Mesenchymal stem cell (in vitro differentiated cells and primary cell): ENCODE measurements around the gene OR6S1.

Experiments
- DNase-seq: peaks from one replicate; pipeline ENCODE4 v3.0.0-alpha.2; 2013
- H2AFZ ChIP-seq: one replicate; pipeline ENCODE4 v1.6.1; 2013; ENCODE audit warnings: low read depth, mild to moderate bottlenecking, control low read depth, inconsistent platforms, low read length, moderate library complexity
- H2AK5ac ChIP-seq: 2 replicates; pipeline ENCODE4 v1.6.1; 2013; ENCODE audit warnings: low read length, moderate library complexity, mild to moderate bottlenecking, inconsistent platforms; ENCODE audit not compliant: severe bottlenecking
- H2BK120ac ChIP-seq: one replicate; pipeline ENCODE4 v1.6.1; 2013; ENCODE audit warnings: low read depth, mild to moderate bottlenecking, inconsistent platforms, low read length, moderate library complexity
- H2BK12ac ChIP-seq, 2 experiments: one replicate each; pipeline ENCODE4 v1.6.1; 2013; ENCODE audit warnings: inconsistent platforms in 2 of 2, low read length in 2 of 2, mild to moderate bottlenecking in 2 of 2, moderate library complexity in 2 of 2, control low read depth in 1 of 2
- H2BK15ac ChIP-seq: one replicate; pipeline ENCODE4 v1.6.1; 2013; ENCODE audit warnings: mild to moderate bottlenecking, low read depth, inconsistent platforms; ENCODE audit not compliant: poor library complexity, severe bottlenecking
- H2BK5ac ChIP-seq: 2 replicates; pipeline ENCODE4 v1.6.1; 2013; ENCODE audit warnings: low read depth, mild to moderate bottlenecking, low read length, control low read depth, inconsistent platforms; ENCODE audit not compliant: poor library complexity, severe bottlenecking
- H3K14ac ChIP-seq, 2 experiments: one replicate each; pipeline ENCODE4 v1.6.1; 2013; ENCODE audit warnings: inconsistent platforms in 2 of 2, low read length in 2 of 2, control low read depth in 1 of 2, mild to moderate bottlenecking in 1 of 2, moderate library complexity in 1 of 2
- H3K18ac ChIP-seq, 2 experiments: one replicate each; pipeline ENCODE4 v1.6.1; 2013; ENCODE audit warnings: inconsistent platforms in 2 of 2, low read length in 2 of 2, control low read depth in 1 of 2, low read depth in 1 of 2, mild to moderate bottlenecking in 1 of 2
- H3K23ac ChIP-seq, 2 experiments: one replicate each; pipeline ENCODE4 v1.6.1; 2013; ENCODE audit warnings: inconsistent platforms in 2 of 2, low read length in 2 of 2, mild to moderate bottlenecking in 2 of 2, moderate library complexity in 2 of 2, control low read depth in 1 of 2
- H3K27ac ChIP-seq: 2 replicates; pipeline ENCODE4 v1.5.1; 2013; ENCODE audit warnings: mild to moderate bottlenecking, moderate library complexity, low read length, control low read depth, inconsistent platforms; ENCODE audit not compliant: poor library complexity, severe bottlenecking
- H3K27me3 ChIP-seq, 2 experiments: 2 replicates each; pipeline versions ENCODE4 v1.6.1 to v1.7.0; 2013; ENCODE audit warnings: low read length in 2 of 2, mild to moderate bottlenecking in 2 of 2, moderate library complexity in 2 of 2, control low read depth in 1 of 2, inconsistent platforms in 1 of 2; ENCODE audit not compliant: control insufficient read depth in 1 of 2, insufficient read depth in 1 of 2
- H3K36me3 ChIP-seq, 2 experiments: 2 replicates each; pipeline versions ENCODE4 v1.6.1 to v1.7.0; 2013; ENCODE audit warnings: low read length in 2 of 2, control low read depth in 1 of 2, inconsistent platforms in 1 of 2, low read depth in 1 of 2, mild to moderate bottlenecking in 1 of 2; ENCODE audit not compliant: insufficient read depth in 2 of 2, control insufficient read depth in 1 of 2
- H3K4ac ChIP-seq, 2 experiments: one replicate each; pipeline ENCODE4 v1.6.1; 2013; ENCODE audit warnings: inconsistent platforms in 2 of 2, low read length in 2 of 2, mild to moderate bottlenecking in 2 of 2, moderate library complexity in 2 of 2, control low read depth in 1 of 2, low read depth in 1 of 2
- H3K4me1 ChIP-seq: 2 replicates; pipeline ENCODE4 v1.6.1; 2013; ENCODE audit warnings: low read depth, low read length, control low read depth; ENCODE audit not compliant: control insufficient read depth, insufficient read depth
- H3K4me2 ChIP-seq: 2 replicates; pipeline ENCODE4 v1.6.1; 2013; ENCODE audit warnings: low read length, mild to moderate bottlenecking, inconsistent platforms; ENCODE audit not compliant: poor library complexity, severe bottlenecking
- H3K4me3 ChIP-seq, 2 experiments: 2 replicates each; pipeline versions ENCODE4 v1.5.1 to v1.7.0; 2013; ENCODE audit warnings: low read length in 2 of 2, mild to moderate bottlenecking in 2 of 2, control low read depth in 1 of 2, low read depth in 1 of 2; ENCODE audit not compliant: insufficient read depth in 1 of 2
- H3K79me1 ChIP-seq: replicated peaks from 2 replicates; pipeline ENCODE4 v1.6.1; 2013; ENCODE audit warnings: mild to moderate bottlenecking, control low read depth, low read length, inconsistent platforms; ENCODE audit not compliant: poor library complexity, severe bottlenecking
- H3K9ac ChIP-seq: 2 replicates; pipeline ENCODE4 v1.7.0; 2013; ENCODE audit warnings: mild to moderate bottlenecking, low read length, moderate library complexity
- H3K9me3 ChIP-seq: 2 replicates; pipeline ENCODE4 v1.7.0; 2013; ENCODE audit warnings: mild to moderate bottlenecking, low read length; ENCODE audit not compliant: control insufficient read depth
- H4K8ac ChIP-seq: one replicate; pipeline ENCODE4 v1.6.1; 2013; ENCODE audit warnings: inconsistent platforms, mild to moderate bottlenecking, low read length, moderate library complexity
- H4K91ac ChIP-seq: one replicate; pipeline ENCODE4 v1.6.1; 2013; ENCODE audit warnings: mild to moderate bottlenecking, low read length, inconsistent platforms
- WGBS: methylation state at CpG from one replicate; pipeline ENCODE4 v1.1.7; 2013; ENCODE audit warnings: mixed read lengths; 5-methylcytosine and 5-hydroxymethylcytosine counted together

OR6S1 gene

DNA sequence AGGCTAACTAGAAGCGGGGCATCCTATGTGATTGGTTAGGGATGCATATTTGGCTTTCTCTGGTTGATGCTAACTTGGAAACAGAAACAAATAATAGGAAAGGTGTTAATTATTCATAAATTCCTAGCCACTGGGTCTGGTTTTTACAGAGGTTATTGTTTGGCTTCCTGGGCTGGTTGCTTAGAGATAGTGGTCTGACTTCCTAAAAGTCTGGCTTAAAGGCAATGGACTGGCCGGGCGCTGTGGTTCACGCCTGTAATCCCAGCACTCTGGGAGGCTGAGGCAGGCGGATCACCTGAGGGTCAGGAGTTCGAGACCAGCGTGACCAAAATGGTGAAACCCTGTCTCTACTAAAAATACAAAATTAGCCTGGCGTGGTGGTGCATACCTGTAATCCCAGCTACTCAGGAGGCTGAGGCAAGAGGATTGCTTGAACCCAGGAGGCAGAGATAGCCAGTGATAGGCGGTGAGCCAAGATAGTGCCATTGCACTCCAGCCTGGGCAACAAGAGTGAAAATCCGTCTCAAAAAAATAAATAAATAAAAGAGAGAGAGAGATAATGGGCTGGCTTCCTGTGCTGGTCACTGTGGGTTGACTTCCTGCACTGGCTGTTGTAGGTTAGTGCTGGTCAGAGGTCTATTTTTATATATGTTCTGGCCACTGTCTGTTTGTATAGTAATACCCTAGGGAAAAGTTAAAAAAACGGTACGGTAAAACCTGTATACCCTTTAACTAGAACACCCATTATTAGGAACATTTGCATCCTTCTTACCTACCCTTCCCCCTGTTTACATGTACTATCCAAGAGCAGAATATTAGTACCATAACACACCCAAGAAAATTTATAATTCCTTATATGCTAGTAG, 24.1 kb downstream of the OR6S1 start:
- no peak overlapping the region for H4K8ac ChIP-seq
- no peaks in the 10 kb centered on the region for H3K79me1 ChIP-seq
- no peaks in the 10 kb centered on the region for H3K9me3 ChIP-seq
- no peak for DNase-seq
- H3K9ac ChIP-seq, result no peak overlapping the region
- H3K18ac ChIP-seq, result no peak overlapping the region
- H4K91ac ChIP-seq, result no peak overlapping the region
- no peak overlapping the region for H3K27ac ChIP-seq
- 83% methylated on average over 12 of the region's 12 CpGs for WGBS
- peaks cover 6 to 13% of the 10 kb centered on the region in 2 experiments for H3K27me3 ChIP-seq
- no peak overlapping the region for H2BK120ac ChIP-seq
- no peak overlapping the region for H3K14ac ChIP-seq
- H2AFZ ChIP-seq, result no peak overlapping the region
- no peak overlapping the region for H3K4me3 ChIP-seq
- H3K4me2 ChIP-seq, result no peak overlapping the region
- H2BK12ac ChIP-seq, result no peak overlapping the region
- no peaks in the 10 kb centered on the region for H3K4me1 ChIP-seq
- H3K23ac ChIP-seq, result no peak overlapping the region
- H2BK15ac ChIP-seq, result no peak overlapping the region
- H3K36me3 ChIP-seq, result no peaks in the 10 kb centered on the region
- H3K4ac ChIP-seq, result no peak overlapping the region
- H2BK5ac ChIP-seq, result no peak overlapping the region
- no peak overlapping the region for H2AK5ac ChIP-seq

DNA sequence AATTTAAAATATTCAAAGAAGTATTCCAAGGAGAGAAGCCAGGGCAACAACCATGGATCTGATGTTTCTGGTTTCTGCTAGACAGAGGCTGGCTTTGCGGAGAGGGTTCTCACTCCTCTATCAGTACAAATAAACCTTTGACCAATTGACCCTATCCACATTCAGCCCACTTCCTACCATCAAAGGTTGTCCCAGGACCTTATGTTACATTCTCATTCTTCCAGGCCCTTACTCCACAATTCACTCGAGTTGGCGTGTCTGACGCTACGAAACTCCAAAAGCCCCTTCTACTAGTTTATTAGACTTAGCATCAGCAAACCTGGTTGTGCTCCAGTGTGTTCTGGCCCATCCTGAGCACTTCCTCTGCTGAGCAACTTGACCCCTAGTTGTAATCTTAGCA, 25.5 kb downstream of the OR6S1 start:
- H3K23ac ChIP-seq, result no peak overlapping the region
- no peak overlapping the region for H2BK120ac ChIP-seq
- H3K4me1 ChIP-seq, result no peaks in the 10 kb centered on the region
- no peaks in the 10 kb centered on the region for H3K79me1 ChIP-seq
- H3K14ac ChIP-seq, result no peak overlapping the region
- no peak overlapping the region for H3K4ac ChIP-seq
- no peak overlapping the region for H3K9ac ChIP-seq
- 90% methylated on average over 5 of the region's 5 CpGs for WGBS
- H4K91ac ChIP-seq, result no peak overlapping the region
- H2BK15ac ChIP-seq, result no peak overlapping the region
- H2AK5ac ChIP-seq, result no peak overlapping the region
- H3K36me3 ChIP-seq, result no peaks in the 10 kb centered on the region
- no peak overlapping the region for H4K8ac ChIP-seq
- H2BK12ac ChIP-seq, result no peak overlapping the region
- H3K9me3 ChIP-seq, result no peaks in the 10 kb centered on the region
- peaks cover 6 to 12% of the 10 kb centered on the region in 2 experiments for H3K27me3 ChIP-seq
- no peak overlapping the region for H3K4me2 ChIP-seq
- no peak overlapping the region for H3K27ac ChIP-seq
- no peak overlapping the region for H2BK5ac ChIP-seq
- H2AFZ ChIP-seq, result no peak overlapping the region
- no peak for DNase-seq
- no peak overlapping the region for H3K4me3 ChIP-seq
- no peak overlapping the region for H3K18ac ChIP-seq

DNA sequence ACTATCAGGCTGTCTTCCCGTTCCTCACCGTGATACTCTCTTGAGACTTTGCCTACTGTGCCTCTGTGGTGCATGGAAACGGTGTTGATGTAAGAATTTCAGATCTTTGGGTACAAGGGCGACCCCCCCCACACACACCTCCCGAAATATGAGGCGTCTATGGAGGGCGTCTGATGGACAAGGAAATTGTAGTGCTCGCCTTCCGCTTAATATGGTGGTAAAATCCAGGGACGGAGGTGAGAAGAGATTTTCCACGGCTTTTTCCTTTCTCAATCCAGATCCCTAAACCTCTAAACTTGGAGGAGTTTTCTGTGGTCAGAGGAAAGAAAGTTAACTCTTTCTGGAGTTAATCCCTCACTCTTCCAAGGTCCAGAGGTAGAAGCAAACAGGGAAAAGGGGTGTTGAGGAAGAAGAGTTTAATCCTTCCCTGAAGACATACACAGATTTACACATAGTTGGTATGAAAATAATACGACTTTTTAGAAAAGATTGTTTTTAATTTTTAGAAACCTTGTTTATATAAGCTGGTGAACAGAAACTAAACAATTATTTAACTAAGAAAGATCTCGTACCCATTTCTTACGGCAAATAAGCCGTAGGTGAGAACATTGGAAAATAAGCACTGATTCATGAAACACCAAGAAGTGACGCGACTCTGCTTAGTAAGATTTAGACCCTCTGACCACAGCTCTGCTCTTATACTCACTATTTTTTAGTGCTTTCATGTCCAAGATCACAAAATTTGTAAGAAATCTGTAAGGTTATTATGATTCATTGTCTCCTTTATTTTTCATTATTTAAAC, 27.3 kb downstream of the OR6S1 start:
- H3K9me3 ChIP-seq, result no peaks in the 10 kb centered on the region
- no peak overlapping the region for H2AK5ac ChIP-seq
- H2BK5ac ChIP-seq, result no peak overlapping the region
- H3K27me3 ChIP-seq, result peaks cover 6 to 14% of the 10 kb centered on the region in 2 experiments
- H3K18ac ChIP-seq, result peak overlapping the region in 1 of 2 experiments; percentile 39
- H3K23ac ChIP-seq, result no peak overlapping the region
- H2BK12ac ChIP-seq, result no peak overlapping the region
- WGBS, result 51% methylated on average over 7 of the region's 17 CpGs
- no peak overlapping the region for H4K91ac ChIP-seq
- H3K27ac ChIP-seq, result peak overlapping the region; percentile 84
- peak overlapping the region; percentile 85 for H3K9ac ChIP-seq
- H3K4me1 ChIP-seq, result no peaks in the 10 kb centered on the region
- no peak overlapping the region for H3K4ac ChIP-seq
- no peak overlapping the region for H2AFZ ChIP-seq
- no peak overlapping the region for H2BK15ac ChIP-seq
- H2BK120ac ChIP-seq, result no peak overlapping the region
- no peaks in the 10 kb centered on the region for H3K79me1 ChIP-seq
- H4K8ac ChIP-seq, result no peak overlapping the region
- no peak for DNase-seq
- peak overlapping the region; percentile 42 to 92 for H3K4me3 ChIP-seq
- no peak overlapping the region for H3K14ac ChIP-seq
- H3K36me3 ChIP-seq, result no peaks in the 10 kb centered on the region
- H3K4me2 ChIP-seq, result peak overlapping the region; percentile 87
